HepG2 (cell line): ENCODE data around the gene NECTIN2. TPM values are rescaled to one million over a fixed set of nuclear protein-coding genes. Genes with fewer than 3 reads are reported as not detected.
A peak's percentile ranks its signal among the peaks of the same experiment; 100 is the strongest.

Experiments used
- ATAC-seq: fragments of 200-7000 bp; cut with Tn5 transposase; 3 replicates; pipeline ENCODE4 v1.9.1; 2020; ENCODE audit warnings: mild to moderate bottlenecking, moderate library complexity
- BruUV-seq: library from RNA; stranded (reverse); fragments of 400-500 nt; replicated peaks from 2 replicates; lab custom pipeline; 2021; lab: Mats Ljungman, UMichigan
- CTCF ChIA-PET: fragments of 300-600 bp; formaldehyde crosslinking; extraction: SDS; loops from one replicate; lab custom pipeline; 2021; ENCODE audit warnings: low total read pairs, inconsistent platforms, low intra/inter-chr PET ratio; lab: Yijun Ruan, JAX
- POLR2A ChIA-PET: fragments of 350-600 bp; sonication (Branson Sonifier 250); formaldehyde crosslinking; loops from one replicate; lab custom pipeline; 2020; ENCODE audit warnings: antibody characterized with exemption, inconsistent platforms; lab: Yijun Ruan, JAX
- DNase-seq: peaks from one replicate; pipeline ENCODE4 v3.0.0-alpha.2; 2015; ENCODE audit warnings: low spot score
- FAIRE-seq: peaks from 3 replicates; lab custom pipeline; 2011; peaks lifted over from hg19 to GRCh38; lab: Jason Lieb, UNC
- H2AFZ ChIP-seq: one replicate; pipeline ENCODE4 v1.6.1; 2011; ENCODE audit warnings: low read length, inconsistent platforms
- H3K27ac ChIP-seq: fragments of 300-600 bp; 3 replicates; pipeline ENCODE4 v1.8.0; 2011; ENCODE audit warnings: mixed run types, mild to moderate bottlenecking, mixed read lengths, low read length, inconsistent platforms; ENCODE audit not compliant: insufficient read depth; ENCODE audit errors: extremely low read length
- H3K27me3 ChIP-seq, 2 experiments: fragments of 200-600 bp in 1 of 2; 2 replicates in 1 of 2; 3 replicates in 1 of 2; pipeline versions ENCODE4 v1.6.0 to v1.8.0; 2011; ENCODE audit warnings: low read length in 2 of 2, mild to moderate bottlenecking in 2 of 2, moderate library complexity in 2 of 2, inconsistent platforms in 1 of 2; ENCODE audit not compliant: insufficient read depth in 2 of 2, control insufficient read depth in 1 of 2
- H3K36me3 ChIP-seq, 2 experiments: fragments of 200-600 bp in 1 of 2; replicated peaks in 1 of 2; 2 replicates in 1 of 2; 3 replicates in 1 of 2; pipeline versions ENCODE4 v1.5.1 to v1.8.0; 2011; ENCODE audit warnings: low read length in 2 of 2, inconsistent platforms in 1 of 2; ENCODE audit not compliant: insufficient read depth in 2 of 2, control insufficient read depth in 1 of 2
- H3K4me1 ChIP-seq: 2 replicates; pipeline ENCODE4 v1.5.1; 2012; ENCODE audit warnings: low read length, inconsistent platforms; ENCODE audit not compliant: insufficient read depth
- H3K4me2 ChIP-seq: 2 replicates; pipeline ENCODE4 v1.6.0; 2011; ENCODE audit warnings: low read depth, low read length, inconsistent platforms
- H3K4me3 ChIP-seq, 3 experiments: fragments of 200-600 bp in 1 of 3; sonication (generic), shearing (Covaris generic) in 1 of 3; replicated peaks in 1 of 3; 2 replicates each; pipeline ENCODE4 v1.5.1; 2011 to 2016; ENCODE audit warnings: low read length in 3 of 3, inconsistent platforms in 2 of 3, low read depth in 2 of 3, mild to moderate bottlenecking in 2 of 3, control low read depth in 1 of 3, mixed read lengths in 1 of 3; ENCODE audit not compliant: insufficient read depth in 1 of 3
- H3K79me2 ChIP-seq: one replicate; pipeline ENCODE4 v1.6.1; 2011; ENCODE audit warnings: low read length, inconsistent platforms; ENCODE audit not compliant: insufficient read depth
- H3K9ac ChIP-seq: 2 replicates; pipeline ENCODE4 v1.6.0; 2011; ENCODE audit warnings: mild to moderate bottlenecking, low read depth, low read length, inconsistent platforms; ENCODE audit not compliant: insufficient read depth
- H3K9me3 ChIP-seq: 2 replicates; pipeline ENCODE4 v1.5.1; 2012; ENCODE audit warnings: mild to moderate bottlenecking, low read length
- H4K20me1 ChIP-seq: 2 replicates; pipeline ENCODE4 v1.6.0; 2011; ENCODE audit warnings: inconsistent platforms, mild to moderate bottlenecking, low read length, moderate library complexity; ENCODE audit not compliant: insufficient read depth
- AGO2 ChIP-seq: fragments of 200-400 bp; formaldehyde crosslinking; optimal IDR thresholded peaks from 2 replicates; pipeline ENCODE3; 2017; ENCODE audit warnings: mild to moderate bottlenecking, low read depth, low read length, moderate library complexity
- ARID4A ChIP-seq: sonication (generic); formaldehyde crosslinking; IDR thresholded peaks from 2 replicates; pipeline ENCODE4 v1.5.0; 2020; ENCODE audit warnings: mild to moderate bottlenecking, missing genetic modification reagents, borderline replicate concordance
- ARNT ChIP-seq: fragments of 450-650 bp; IDR thresholded peaks from 2 replicates; pipeline ENCODE4 v1.6.1; 2017
- CAMTA2 ChIP-seq: sonication (generic); formaldehyde crosslinking; IDR thresholded peaks from 2 replicates; pipeline ENCODE4 v1.4.0; 2020; ENCODE audit warnings: mild to moderate bottlenecking, missing genetic modification reagents, borderline replicate concordance
- MXD3 ChIP-seq: IDR thresholded peaks from 2 replicates; pipeline ENCODE4 v1.6.1; 2016; ENCODE audit warnings: mild to moderate bottlenecking, missing biosample characterization, missing genetic modification reagents
- NR2F2 ChIP-seq: IDR thresholded peaks from 2 replicates; pipeline ENCODE4 v1.6.1; 2012; ENCODE audit warnings: low read depth, inconsistent platforms, borderline replicate concordance
- RBFOX2 ChIP-seq: fragments of 200-400 bp; formaldehyde crosslinking; IDR thresholded peaks from 2 replicates; pipeline ENCODE4 v1.6.1; 2017; ENCODE audit warnings: low read depth, mild to moderate bottlenecking, low read length
- RBM39 ChIP-seq: fragments of 200-400 bp; formaldehyde crosslinking; IDR thresholded peaks from one replicate; pipeline ENCODE4 v1.6.1; 2018; ENCODE audit warnings: antibody characterized with exemption, mild to moderate bottlenecking, low read depth, low read length; ENCODE audit not compliant: poor library complexity, severe bottlenecking
- RELA ChIP-seq: sonication (generic); formaldehyde crosslinking; IDR thresholded peaks from 2 replicates; pipeline ENCODE4 v1.4.0; 2020; ENCODE audit warnings: missing genetic modification reagents
- WIZ ChIP-seq: sonication (generic); formaldehyde crosslinking; IDR thresholded peaks from 2 replicates; pipeline ENCODE4 v1.5.1; 2020; ENCODE audit warnings: mild to moderate bottlenecking, missing genetic modification reagents
- ZBTB38 ChIP-seq: sonication (generic); formaldehyde crosslinking; IDR thresholded peaks from 2 replicates; pipeline ENCODE4 v1.5.1; 2020; ENCODE audit warnings: mild to moderate bottlenecking, missing genetic modification reagents
- ZMAT5 ChIP-seq: sonication (generic); formaldehyde crosslinking; IDR thresholded peaks from 2 replicates; pipeline ENCODE4 v1.5.0; 2020; ENCODE audit warnings: mild to moderate bottlenecking, low read depth, missing genetic modification reagents, borderline replicate concordance
- ZNF343 ChIP-seq: sonication (generic); formaldehyde crosslinking; IDR thresholded peaks from 2 replicates; pipeline ENCODE4 v1.4.0; 2020; ENCODE audit warnings: mild to moderate bottlenecking, missing genetic modification reagents
- ZNF468 ChIP-seq: sonication (generic); formaldehyde crosslinking; IDR thresholded peaks from 2 replicates; pipeline ENCODE4 v1.8.0; 2022; ENCODE audit warnings: mild to moderate bottlenecking, moderate library complexity, missing genetic modification reagents
- ZNF567 ChIP-seq: sonication (generic); formaldehyde crosslinking; IDR thresholded peaks from 2 replicates; pipeline ENCODE4 v1.8.1; 2023; ENCODE audit warnings: mild to moderate bottlenecking, missing genetic modification reagents, borderline replicate concordance
- WGBS: methylation state at CpG from one replicate; pipeline ENCODE4 v1.1.6; 2017; ENCODE audit warnings: low lambda C conversion rate; 5-methylcytosine and 5-hydroxymethylcytosine counted together
- in situ Hi-C: cut with HindIII; loops from 2 replicates; pipeline ENCODE4 v1.10.0; 2017; ENCODE audit warnings: low pct_unique_long_range_greater_than_20kb; ENCODE audit not compliant: extremely low pct_ligation_motif_present
- intact Hi-C: fragments of 100-400 bp; cut with micrococcal nuclease; formaldehyde crosslinking; loops from one replicate; pipeline ENCODE4 v1.10.0; 2022; ENCODE audit not compliant: unreplicated experiment
- polyA plus RNA-seq, 8 experiments: library from polyadenylated mRNA; depleted of rRNA in 3 of 8; stranded (reverse) in 7 of 8; unstranded in 1 of 8; fragments of >200 nt; fragmentation: Illumina TruSeq in 4 of 8; extraction: Trizol in 4 of 8; gene quantifications; 2 replicates each; pipeline versions ENCODE4 v1.2.1 to v1.2.3, GENCODE V29; 2011 to 2016; ENCODE audit warnings: low read depth in 4 of 8, missing spikeins in 1 of 8, mixed read lengths in 1 of 8; ENCODE audit not compliant: insufficient read depth in 1 of 8
- total RNA-seq, 5 experiments: library from RNA; depleted of rRNA; stranded (reverse); fragments of >200 nt; fragmentation: Illumina TruSeq; extraction: Trizol; gene quantifications; 2 replicates each; pipeline ENCODE4 v1.2.3, GENCODE V29; 2016; ENCODE audit warnings: low read depth in 1 of 5

The NECTIN2 gene
- total and polyA plus RNA-seq, 2 of the 13 experiments (the other 11 are each of a cell fraction or from before 2014, with no cell fraction given), result 75.4 to 114 TPM

GRCh38 chr19:44818466-44819031, 27.5 kb upstream of the NECTIN2 start:
- ATAC-seq (no peak), FAIRE-seq (no peak), DNase-seq (no peak)
- in situ Hi-C loops (no loop called here), intact Hi-C loops (no loop called here)
- 88% methylated on average over 18 of the region's 20 CpGs for WGBS
- Histone ChIP-seq H2AFZ (no peak overlapping the region), H3K4me2 (no peak overlapping the region), H3K4me3 (no peak overlapping the region), H3K9ac (no peak overlapping the region), H3K27me3 (no peaks in the 10 kb centered on the region), H3K4me1 (peaks cover 35% of the 10 kb centered on the region), H3K27ac (no peak overlapping the region), H4K20me1 (0 out of 2 replicates have a peak, but pooled peaks cover 2% of the 10 kb centered on the region), H3K36me3 (peaks cover 7 to 25% of the 10 kb centered on the region in 2 experiments), H3K79me2 (no peaks in the 10 kb centered on the region), H3K9me3 (no peaks in the 10 kb centered on the region)
- TF ChIP-seq ARNT (no peak), ZNF343 (CRISPR knock-in tag) (no peak), ARID4A (no peak), ZBTB38 (CRISPR knock-in tag) (peak; percentile 21; the same call in 1 of the 2 replicates), ZNF468 (no peak), CAMTA2 (no peak), MXD3 (CRISPR knock-in tag) (no peak), ZNF567 (CRISPR knock-in tag) (no peak), NR2F2 (no peak), RBFOX2 (peak; percentile 59; the same call in 1 of the 2 replicates), ZMAT5 (no peak), RBM39 (no peak), RELA (CRISPR knock-in tag) (no peak), AGO2 (peak; percentile 47), WIZ (no peak)
- BruUV-seq, result no TSS peak
- POLR2A ChIA-PET, result interaction anchor here (0.9 to 8.3 kb wide), 2 partner anchors 10 to 53 kb away, joined by 4 to 67 read pairs; partner anchors contain the start of gene BCAM
- CTCF ChIA-PET, result no interaction called here
